GM19043 (cell line): ENCODE measurements around the gene HLA-E.
"Not testable (repeated sequence)": the region's sequence is repeated elsewhere in the genome, so short reads cannot be mapped to it uniquely, and the experiment has no call there.

Experiments
- ATAC-seq: cut with Tn5 transposase; IDR thresholded peaks from one replicate; pipeline ENCODE4 v1.9.1; 2021; ENCODE audit warnings: low read depth; ENCODE audit not compliant: unreplicated experiment

Gene HLA-E

GRCh38 chr6:30500421-30501355 is 11.4 kb downstream of the HLA-E start:
- ATAC-seq: no peak

DNA sequence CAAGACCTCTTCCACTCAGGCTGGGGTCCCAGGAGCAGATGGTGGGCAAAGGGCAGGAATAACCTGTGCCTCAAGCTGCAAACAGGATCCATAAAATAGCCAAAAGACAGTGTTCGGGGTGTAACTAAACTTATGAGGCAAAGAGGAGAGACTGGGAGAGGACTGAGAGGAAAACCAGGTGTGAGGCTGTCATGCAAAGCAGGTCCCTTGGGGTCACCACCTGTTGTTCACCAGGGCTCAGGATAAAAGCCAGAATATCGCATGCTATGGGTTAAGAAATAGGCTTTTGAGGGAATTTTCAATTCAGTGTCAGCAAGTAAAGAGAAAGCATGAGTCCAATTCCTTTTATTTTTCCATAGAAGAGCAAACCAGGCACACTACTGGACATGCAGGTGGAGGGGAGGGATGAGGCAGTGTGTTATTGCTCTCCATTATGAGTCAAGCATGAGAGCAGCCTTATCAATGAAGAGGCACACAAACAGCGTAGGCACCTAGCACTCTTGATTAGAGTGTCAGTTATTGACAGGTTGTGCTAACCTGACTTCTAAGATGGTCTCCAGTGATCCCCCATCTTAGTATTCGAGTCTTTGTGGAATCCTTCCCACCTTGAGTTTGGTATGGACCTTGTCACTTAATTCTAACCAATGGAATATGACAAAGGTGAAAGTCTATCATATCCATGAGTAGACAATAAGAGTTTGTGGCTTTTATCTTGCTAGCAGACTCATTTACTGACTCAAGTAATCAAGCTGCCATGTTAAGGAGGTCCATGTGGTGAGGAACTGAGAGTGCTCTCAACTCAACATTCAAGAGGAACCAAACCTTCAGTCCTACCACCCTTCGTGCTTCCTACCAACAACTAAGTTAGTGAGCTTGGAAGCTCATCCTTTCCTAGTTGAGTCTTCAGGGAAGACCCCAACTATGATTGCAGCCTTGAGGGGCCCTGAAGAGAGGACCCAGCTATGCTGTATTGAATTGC is 18.8 kb downstream of the HLA-E start:
- no peak for ATAC-seq

GRCh38 chr6:30508890-30509736 is 19.8 kb downstream of the HLA-E start:
- no peak for ATAC-seq

GRCh38 chr6:30510419-30511168 is 21.3 kb downstream of the HLA-E start:
- ATAC-seq: no peak

GRCh38 chr6:30511169-30511546 is 21.8 kb downstream of the HLA-E start:
- no peak for ATAC-seq

DNA sequence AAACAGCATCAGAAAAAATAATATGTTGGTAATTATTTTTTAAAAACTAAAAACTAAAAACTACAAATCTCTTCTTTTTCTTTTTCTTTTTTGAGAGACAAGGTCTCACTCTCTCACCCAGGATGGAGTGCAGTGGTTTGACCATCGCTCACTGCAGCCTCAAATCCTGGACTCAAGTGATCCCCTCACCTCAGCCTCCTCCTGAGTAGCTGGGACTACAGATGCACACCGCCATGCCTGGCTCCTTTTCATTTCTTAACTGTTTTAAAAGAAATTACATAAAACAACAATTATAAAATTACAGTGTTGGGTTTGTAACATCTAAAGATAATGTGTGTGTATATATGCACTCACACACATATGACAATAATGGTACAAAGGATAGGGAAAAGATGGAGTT is 24.1 kb downstream of the HLA-E start:
- ATAC-seq: no peak

GRCh38 chr6:30515106-30515505 is 25.8 kb downstream of the HLA-E start:
- ATAC-seq: no peak

GRCh38 chr6:30515944-30516753 is 26.8 kb downstream of the HLA-E start:
- ATAC-seq: no peak

GRCh38 chr6:30516754-30517076 is 27.4 kb downstream of the HLA-E start:
- not testable (repeated sequence) for ATAC-seq

GRCh38 chr6:30517767-30518504 is 28.6 kb downstream of the HLA-E start:
- ATAC-seq: not testable (repeated sequence)

DNA sequence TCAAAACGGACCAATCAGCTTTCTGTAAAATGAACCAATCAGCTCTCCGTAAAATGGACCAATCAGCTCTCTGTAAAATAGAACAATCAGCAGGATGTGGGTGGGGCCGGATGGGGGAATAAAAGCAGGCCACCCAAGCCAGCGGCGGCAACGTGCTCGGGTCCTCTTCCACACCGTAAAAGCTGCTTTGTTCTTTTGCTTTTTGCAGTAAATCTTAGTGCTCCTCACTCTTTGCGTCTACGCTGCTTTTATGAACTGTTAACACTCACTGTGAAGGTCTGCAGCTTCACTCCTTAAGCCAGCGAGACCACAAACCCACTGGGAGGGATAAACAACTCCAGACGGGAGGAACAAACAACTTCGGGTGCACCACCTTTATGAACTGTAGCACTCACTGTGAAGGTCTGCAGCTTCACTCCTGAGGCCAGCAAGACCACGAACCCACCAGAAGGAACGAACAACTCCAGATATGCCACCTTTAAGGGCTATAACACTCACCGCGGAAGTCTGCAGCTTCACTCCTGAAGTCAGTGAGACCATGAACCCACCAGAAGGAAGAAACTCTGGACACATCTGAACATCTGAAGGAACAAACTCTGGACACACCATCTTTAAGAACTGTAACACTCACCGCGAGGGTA is 29.3 kb downstream of the HLA-E start:
- ATAC-seq: not testable (repeated sequence)

GRCh38 chr6:30520522-30520921 is 31.2 kb downstream of the HLA-E start:
- no peak for ATAC-seq

DNA sequence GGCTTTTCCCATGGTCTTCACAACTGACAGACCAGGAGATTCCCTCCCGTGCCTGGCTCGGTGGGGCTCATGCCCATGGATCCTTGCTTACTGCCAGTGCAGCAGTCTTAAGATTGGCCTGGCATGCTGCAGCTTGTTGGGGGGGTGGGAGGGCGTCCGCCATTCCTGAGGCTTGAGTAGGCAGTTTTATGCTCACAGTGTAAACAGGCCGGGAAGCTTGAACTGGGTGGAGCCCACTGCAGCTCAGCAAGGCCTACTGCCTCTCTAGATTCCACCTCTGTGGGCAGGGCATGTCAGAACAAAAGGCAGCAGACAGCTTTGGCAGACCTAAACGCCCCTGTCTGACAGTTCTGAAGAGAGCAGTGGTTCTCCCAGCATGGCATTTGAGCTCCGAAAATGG is 31.8 kb downstream of the HLA-E start:
- not testable (repeated sequence) for ATAC-seq

GRCh38 chr6:30521952-30522351 is 32.6 kb downstream of the HLA-E start:
- ATAC-seq: not testable (repeated sequence)

GRCh38 chr6:30526444-30526843 is 37.1 kb downstream of the HLA-E start:
- not testable (repeated sequence) for ATAC-seq

DNA sequence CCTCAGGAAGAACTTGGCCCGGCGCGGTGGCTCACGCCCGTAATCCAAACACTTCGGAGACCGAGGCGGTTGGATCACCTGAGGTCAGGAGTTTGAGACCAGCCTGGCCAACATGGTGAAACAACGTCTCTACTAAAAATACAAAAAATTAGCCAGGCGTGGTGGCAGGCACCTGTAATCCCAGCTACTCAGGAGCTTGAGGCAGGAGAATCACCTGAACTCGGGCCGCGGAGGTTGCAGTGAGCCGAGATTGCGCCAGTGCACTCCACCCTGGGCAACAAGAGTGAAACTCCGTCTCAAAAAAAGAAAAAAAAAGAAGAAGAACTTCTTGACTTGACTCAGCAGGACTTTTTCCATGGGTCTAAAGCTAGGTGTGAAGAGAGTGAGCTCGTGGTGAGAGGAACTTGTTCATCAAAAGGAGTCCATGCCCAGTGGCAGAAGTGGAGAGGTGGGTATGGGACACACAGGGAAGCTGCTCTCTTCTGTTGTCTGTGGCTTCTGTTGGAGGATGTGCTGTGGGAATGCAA is 40.1 kb downstream of the HLA-E start:
- not testable (repeated sequence) for ATAC-seq

- ATAC-seq: no peak
These were observed 40.7 kb downstream of the HLA-E start for GRCh38 chr6:30530014-30530413.
